ENCODE data around the gene CRNN.

DNA sequence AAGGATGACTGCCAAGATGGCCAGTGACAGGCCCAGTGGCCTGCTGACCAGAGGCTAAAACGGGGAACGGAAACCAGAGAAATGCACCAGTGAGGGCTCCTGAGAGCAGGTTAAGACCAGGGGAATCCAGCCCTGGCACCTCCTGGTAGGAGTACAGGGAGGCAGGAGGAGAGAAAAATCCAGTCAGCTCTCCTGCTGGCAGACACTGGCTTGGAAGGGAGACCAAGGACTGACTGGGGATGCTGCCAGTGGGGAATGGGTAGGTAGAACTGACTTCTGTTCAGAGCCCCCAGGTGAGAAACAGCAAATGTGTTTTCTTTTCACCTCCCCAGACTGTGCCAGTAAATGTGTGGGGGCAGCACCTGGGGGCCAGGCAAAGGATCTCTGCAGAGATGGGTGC is 27.7 kb upstream of the CRNN start:
- TF ChIP-seq CEBPB (IDR thresholded peaks at IDR 0.05): no peak
- TF ChIP-seq RAD21 (IDR thresholded peaks at IDR 0.05; ENCODE audit: low read depth): no peak
- TF ChIP-seq, protein P1, sequence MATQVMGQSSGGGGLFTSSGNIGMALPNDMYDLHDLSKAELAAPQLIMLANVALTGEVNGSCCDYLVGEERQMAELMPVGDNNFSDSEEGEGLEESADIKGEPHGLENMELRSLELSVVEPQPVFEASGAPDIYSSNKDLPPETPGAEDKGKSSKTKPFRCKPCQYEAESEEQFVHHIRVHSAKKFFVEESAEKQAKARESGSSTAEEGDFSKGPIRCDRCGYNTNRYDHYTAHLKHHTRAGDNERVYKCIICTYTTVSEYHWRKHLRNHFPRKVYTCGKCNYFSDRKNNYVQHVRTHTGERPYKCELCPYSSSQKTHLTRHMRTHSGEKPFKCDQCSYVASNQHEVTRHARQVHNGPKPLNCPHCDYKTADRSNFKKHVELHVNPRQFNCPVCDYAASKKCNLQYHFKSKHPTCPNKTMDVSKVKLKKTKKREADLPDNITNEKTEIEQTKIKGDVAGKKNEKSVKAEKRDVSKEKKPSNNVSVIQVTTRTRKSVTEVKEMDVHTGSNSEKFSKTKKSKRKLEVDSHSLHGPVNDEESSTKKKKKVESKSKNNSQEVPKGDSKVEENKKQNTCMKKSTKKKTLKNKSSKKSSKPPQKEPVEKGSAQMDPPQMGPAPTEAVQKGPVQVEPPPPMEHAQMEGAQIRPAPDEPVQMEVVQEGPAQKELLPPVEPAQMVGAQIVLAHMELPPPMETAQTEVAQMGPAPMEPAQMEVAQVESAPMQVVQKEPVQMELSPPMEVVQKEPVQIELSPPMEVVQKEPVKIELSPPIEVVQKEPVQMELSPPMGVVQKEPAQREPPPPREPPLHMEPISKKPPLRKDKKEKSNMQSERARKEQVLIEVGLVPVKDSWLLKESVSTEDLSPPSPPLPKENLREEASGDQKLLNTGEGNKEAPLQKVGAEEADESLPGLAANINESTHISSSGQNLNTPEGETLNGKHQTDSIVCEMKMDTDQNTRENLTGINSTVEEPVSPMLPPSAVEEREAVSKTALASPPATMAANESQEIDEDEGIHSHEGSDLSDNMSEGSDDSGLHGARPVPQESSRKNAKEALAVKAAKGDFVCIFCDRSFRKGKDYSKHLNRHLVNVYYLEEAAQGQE (IDR thresholded peaks at IDR 0.05; ENCODE audit: low read depth): no peak
- no peak for TF ChIP-seq TAF1 (IDR thresholded peaks at IDR 0.05; ENCODE audit: low read depth)
- no peak for TF ChIP-seq TEAD4 (IDR thresholded peaks at IDR 0.05)
- TF ChIP-seq CREB1 (IDR thresholded peaks at IDR 0.05; ENCODE audit: low read depth): no peak
- no peak for TF ChIP-seq ZBTB7A (IDR thresholded peaks at IDR 0.05; ENCODE audit: low read depth)
- TF ChIP-seq YY1 (IDR thresholded peaks at IDR 0.05; ENCODE audit: low read depth): no peak
- no peak for TF ChIP-seq EP300 (IDR thresholded peaks at IDR 0.05; ENCODE audit: borderline replicate concordance)
- TF ChIP-seq NFIC (IDR thresholded peaks at IDR 0.05): no peak

Data from Ishikawa (cell line).